Endometrial microvascular endothelial cells (primary cell): ENCODE measurements around the gene CHST6. TPM values are rescaled to one million over a fixed set of nuclear protein-coding genes. Genes with fewer than 3 reads are reported as not detected.

Experiments used
- total RNA-seq: library from RNA; depleted of rRNA; stranded (reverse); fragments of >200 nt; gene quantifications from one replicate; pipeline ENCODE4 v1.2.3, GENCODE V29; 2015; ENCODE audit errors: inconsistent ontology term

Gene CHST6
- total RNA-seq, 1 donor from 2014 or later: 0.19 TPM

Other genes starting within 250 kb of the CHST6 start
- gene BCAR1, start 243.8 kb downstream of the CHST6 start, total RNA-seq: 254 TPM
- gene CFDP1, start 61.9 kb downstream of the CHST6 start, total RNA-seq: 60.5 TPM
- gene TMEM170A, start 30.8 kb downstream of the CHST6 start, total RNA-seq: 24.3 TPM
- not detected for gene CHST5, start 40.7 kb upstream of the CHST6 start, total RNA-seq
- 5.8 TPM for gene TMEM231, start 60.8 kb upstream of the CHST6 start, total RNA-seq
- gene GABARAPL2, start 70.9 kb upstream of the CHST6 start, total RNA-seq: 56.8 TPM
- gene ADAT1, start 127.8 kb upstream of the CHST6 start, total RNA-seq: 58.7 TPM
- gene KARS1, start 152.2 kb upstream of the CHST6 start, total RNA-seq: 218 TPM
- gene TERF2IP, start 152.3 kb upstream of the CHST6 start, total RNA-seq: 45.5 TPM
- gene CPHXL2, start 181.6 kb upstream of the CHST6 start, total RNA-seq: not detected
- gene DUXB, start 206.0 kb upstream of the CHST6 start, total RNA-seq: not detected
- not detected for gene CPHXL, start 231.0 kb upstream of the CHST6 start, total RNA-seq